ENCODE data around the gene RPS3. TPM values are rescaled to one million over a fixed set of nuclear protein-coding genes. Genes with fewer than 3 reads are reported as not detected.

The RPS3 gene
- total and polyA plus RNA-seq, 2 of the 13 experiments (the other 11 are each of a cell fraction or from before 2014, with no cell fraction given): 2,143 to 3,616 TPM

DNA sequence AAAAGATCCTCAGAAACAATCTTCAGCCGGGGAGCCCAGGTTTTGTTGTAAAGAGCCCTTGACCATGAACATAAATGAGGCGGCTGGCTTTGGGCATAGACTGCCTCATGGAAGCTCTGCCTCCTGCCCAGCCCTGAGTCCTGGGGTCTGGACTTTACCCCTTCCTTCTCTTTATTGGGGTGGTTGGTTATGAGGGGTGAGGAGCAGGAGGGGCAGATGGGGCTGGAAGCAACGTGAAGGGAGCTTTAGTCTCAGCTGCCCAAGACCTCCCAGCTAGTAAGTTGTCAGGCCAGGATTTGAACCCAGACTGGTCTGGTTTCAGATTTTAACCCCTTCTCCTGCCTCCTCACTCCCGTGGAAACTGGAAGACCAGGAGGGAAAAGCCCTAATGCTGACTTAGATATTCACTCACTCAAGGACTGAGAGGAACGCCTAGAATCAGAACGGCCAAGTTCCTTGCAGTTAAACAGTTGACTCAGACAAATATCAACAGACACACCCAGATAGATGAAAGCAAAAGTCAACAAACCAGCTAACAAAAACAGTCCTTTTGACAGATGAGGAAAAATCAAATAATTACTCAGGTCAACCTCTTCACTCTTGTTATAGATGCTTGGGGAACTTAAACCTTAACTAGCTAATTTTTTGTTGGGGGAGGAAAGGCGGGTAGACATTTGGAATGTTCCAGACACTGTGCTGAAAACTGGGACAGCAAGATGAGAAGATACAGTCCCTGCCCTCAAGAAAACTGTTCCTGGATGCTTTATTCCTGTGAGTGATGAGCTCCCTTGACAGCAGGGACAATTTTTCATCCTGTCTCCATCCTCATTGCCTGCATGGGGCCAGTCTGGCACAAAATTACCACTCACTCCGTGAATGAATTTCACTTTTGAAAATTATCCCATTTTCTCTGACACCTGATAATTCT, 27.1 kb upstream of the RPS3 start (continued):
- no peak for TF ChIP-seq ZNF577 (CRISPR knock-in tag; IDR thresholded peaks at IDR 0.05; ENCODE audit: borderline replicate concordance, low read depth)
- no peak for TF ChIP-seq ZNF484 (CRISPR knock-in tag; IDR thresholded peaks at IDR 0.05; ENCODE audit: borderline replicate concordance, low read depth)
- TF ChIP-seq ZNF644 (CRISPR knock-in tag; IDR thresholded peaks at IDR 0.05; ENCODE audit: low read depth): no peak
- no peak for TF ChIP-seq PCBP1 (IDR thresholded peaks at IDR 0.05; ENCODE audit: borderline replicate concordance, low read depth, low read length)
- TF ChIP-seq ZNF569 (CRISPR knock-in tag; IDR thresholded peaks at IDR 0.05; ENCODE audit: borderline replicate concordance): no peak
- no peak for TF ChIP-seq SAFB2 (CRISPR knock-in tag; IDR thresholded peaks at IDR 0.05; ENCODE audit: borderline replicate concordance, low read depth)
- no peak for TF ChIP-seq SRSF4 (IDR thresholded peaks at IDR 0.05; ENCODE audit: low read depth, low read length, poor library complexity, severe bottlenecking)
- TF ChIP-seq SP5 (CRISPR knock-in tag; IDR thresholded peaks at IDR 0.05; ENCODE audit: borderline replicate concordance, low read depth): peak; percentile 76
- no peak; the same call in 1 of the 2 replicates for TF ChIP-seq SALL1 (CRISPR knock-in tag; IDR thresholded peaks at IDR 0.05)
- TF ChIP-seq ZFP36 (IDR thresholded peaks at IDR 0.05; ENCODE audit: borderline replicate concordance, low read depth, low read length, partially characterized antibody): no peak
- TF ChIP-seq ZNF556 (CRISPR knock-in tag; IDR thresholded peaks at IDR 0.05; ENCODE audit: borderline replicate concordance): no peak
- TF ChIP-seq ZNF768 (CRISPR knock-in tag; IDR thresholded peaks at IDR 0.05): no peak
- TF ChIP-seq FIP1L1 (IDR thresholded peaks at IDR 0.05; ENCODE audit: borderline replicate concordance, insufficient read depth, low read depth, low read length): no peak
- TF ChIP-seq ZNF558 (CRISPR knock-in tag; IDR thresholded peaks at IDR 0.05; ENCODE audit: borderline replicate concordance): no peak
- TF ChIP-seq ZNF75D (CRISPR knock-in tag; IDR thresholded peaks at IDR 0.05; ENCODE audit: borderline replicate concordance): no peak
- TF ChIP-seq MYNN (CRISPR knock-in tag; IDR thresholded peaks at IDR 0.05; ENCODE audit: low read depth): no peak
- TF ChIP-seq NBN (conservative IDR thresholded peaks at IDR 0.05): no peak
- no peak for TF ChIP-seq ZNF672 (CRISPR knock-in tag; IDR thresholded peaks at IDR 0.05)
- peak; percentile 49; the same call in 1 of the 2 replicates for TF ChIP-seq RCOR2 (CRISPR knock-in tag; IDR thresholded peaks at IDR 0.05)
- TF ChIP-seq, protein P1, sequence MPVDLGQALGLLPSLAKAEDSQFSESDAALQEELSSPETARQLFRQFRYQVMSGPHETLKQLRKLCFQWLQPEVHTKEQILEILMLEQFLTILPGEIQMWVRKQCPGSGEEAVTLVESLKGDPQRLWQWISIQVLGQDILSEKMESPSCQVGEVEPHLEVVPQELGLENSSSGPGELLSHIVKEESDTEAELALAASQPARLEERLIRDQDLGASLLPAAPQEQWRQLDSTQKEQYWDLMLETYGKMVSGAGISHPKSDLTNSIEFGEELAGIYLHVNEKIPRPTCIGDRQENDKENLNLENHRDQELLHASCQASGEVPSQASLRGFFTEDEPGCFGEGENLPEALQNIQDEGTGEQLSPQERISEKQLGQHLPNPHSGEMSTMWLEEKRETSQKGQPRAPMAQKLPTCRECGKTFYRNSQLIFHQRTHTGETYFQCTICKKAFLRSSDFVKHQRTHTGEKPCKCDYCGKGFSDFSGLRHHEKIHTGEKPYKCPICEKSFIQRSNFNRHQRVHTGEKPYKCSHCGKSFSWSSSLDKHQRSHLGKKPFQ (CRISPR knock-in tag; IDR thresholded peaks at IDR 0.05; ENCODE audit: insufficient replicate concordance): no peak
- TF ChIP-seq, protein P2, sequence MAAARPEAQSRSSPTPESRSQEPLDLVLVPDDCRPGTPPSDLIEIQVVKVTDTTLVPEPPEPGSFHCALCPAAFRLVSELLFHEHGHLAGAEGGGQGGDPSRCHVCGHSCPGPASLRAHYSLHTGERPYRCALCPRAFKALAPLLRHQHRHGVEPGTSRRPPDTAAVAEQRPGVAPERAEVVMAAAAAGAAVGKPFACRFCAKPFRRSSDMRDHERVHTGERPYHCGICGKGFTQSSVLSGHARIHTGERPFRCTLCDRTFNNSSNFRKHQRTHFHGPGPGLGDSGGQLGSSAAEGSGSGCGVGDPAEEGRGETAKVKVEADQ (CRISPR knock-in tag; IDR thresholded peaks at IDR 0.05; ENCODE audit: borderline replicate concordance): no peak
- TF ChIP-seq MAZ (IDR thresholded peaks at IDR 0.05; ENCODE audit: borderline replicate concordance, low read depth, low read length): no peak
- TF ChIP-seq MAZ (CRISPR knock-in tag; IDR thresholded peaks at IDR 0.05; ENCODE audit: low read depth): no peak
- no peak for TF ChIP-seq ZNF510 (CRISPR knock-in tag; IDR thresholded peaks at IDR 0.05; ENCODE audit: low read depth)
- no peak for TF ChIP-seq U2AF2 (IDR thresholded peaks at IDR 0.05; ENCODE audit: low read depth, low read length)

Measured in HepG2 (cell line).